ENCODE measurements around the gene MAL.

GRCh38 chr2:95015261-95015912, 10.1 kb upstream of the MAL start:
- no peak for TF ChIP-seq CTCF (IDR thresholded peaks at IDR 0.05)
- TF ChIP-seq POLR2A (IDR thresholded peaks at IDR 0.05) = no peak

All from esophagus squamous epithelium (tissue), 4 donors.